GM19328 (cell line): Measurements from ENCODE around the gene MSI2.

Source experiments
- ATAC-seq: cut with Tn5 transposase; IDR thresholded peaks from one replicate; pipeline ENCODE4 v1.9.1; 2021; ENCODE audit warnings: mild to moderate bottlenecking, moderate library complexity; ENCODE audit not compliant: unreplicated experiment

The MSI2 gene

GRCh38 chr17:57684711-57685498 lies 428.6 kb downstream of the MSI2 start:
- ATAC-seq, result no peak

GRCh38 chr17:57685499-57686132 lies 429.3 kb downstream of the MSI2 start:
- ATAC-seq, result no peak

GRCh38 chr17:57687642-57688041 lies 431.3 kb downstream of the MSI2 start:
- no peak for ATAC-seq

GRCh38 chr17:57689254-57689653 lies 432.9 kb downstream of the MSI2 start:
- ATAC-seq, result no peak

GRCh38 chr17:57691939-57692338 lies 435.6 kb downstream of the MSI2 start:
- no peak for ATAC-seq

- no peak for ATAC-seq
Observed at GRCh38 chr17:57692770-57693169, 436.4 kb downstream of the MSI2 start.

- no peak for ATAC-seq
Observed at GRCh38 chr17:57694051-57694450, 437.7 kb downstream of the MSI2 start.

- no peak for ATAC-seq
Observed at GRCh38 chr17:57696050-57696449, 439.7 kb downstream of the MSI2 start.

- no peak for ATAC-seq
Observed at GRCh38 chr17:57697197-57697596, 440.9 kb downstream of the MSI2 start.

- ATAC-seq, result no peak
Observed at GRCh38 chr17:57697891-57698711, 441.8 kb downstream of the MSI2 start.

GRCh38 chr17:57699751-57700219 lies 443.5 kb downstream of the MSI2 start:
- no peak for ATAC-seq

GRCh38 chr17:57701124-57701523 lies 444.8 kb downstream of the MSI2 start:
- no peak for ATAC-seq

- no peak for ATAC-seq
Observed at GRCh38 chr17:57703273-57703672, 446.9 kb downstream of the MSI2 start.

- ATAC-seq, result no peak
Observed at GRCh38 chr17:57704448-57704847, 448.1 kb downstream of the MSI2 start.

GRCh38 chr17:57705921-57706695 lies 449.8 kb downstream of the MSI2 start:
- ATAC-seq, result no peak

GRCh38 chr17:57706761-57707160 lies 450.4 kb downstream of the MSI2 start:
- no peak for ATAC-seq

- ATAC-seq, result no peak
Observed at GRCh38 chr17:57707892-57708291, 451.6 kb downstream of the MSI2 start.

- no peak for ATAC-seq
Observed at GRCh38 chr17:57708410-57708809, 452.1 kb downstream of the MSI2 start.

- no peak for ATAC-seq
Observed at GRCh38 chr17:57713140-57713539, 456.8 kb downstream of the MSI2 start.

GRCh38 chr17:57714665-57715180 lies 458.4 kb downstream of the MSI2 start:
- ATAC-seq, result no peak

GRCh38 chr17:57715981-57716380 lies 459.7 kb downstream of the MSI2 start:
- no peak for ATAC-seq
